CD4-positive, CD25-positive, alpha-beta regulatory T cell (primary cell): ENCODE data around the gene MYO18A. TPM values are rescaled to one million over a fixed set of nuclear protein-coding genes. Genes with fewer than 3 reads are reported as not detected.

Source experiments
- ATAC-seq, 2 donors: fragments of 150-1000 bp; cut with Tn5 transposase; one replicate each; pipeline ENCODE4 v1.10.0; 2021; ENCODE audit warnings: low read depth in 2 of 2, moderate number of reproducible peaks in 2 of 2, moderate library complexity in 1 of 2
- DNase-seq, 3 donors: peaks; one replicate each; pipeline versions ENCODE4 v3.0.0 to v3.0.0-alpha.2; 2012 to 2022; ENCODE audit warnings: mixed read lengths in 1 of 3
- H3K27ac ChIP-seq: one replicate; pipeline ENCODE4 v1.7.0; 2013; ENCODE audit warnings: mild to moderate bottlenecking, low read length; ENCODE audit not compliant: insufficient read depth, poor library complexity, severe bottlenecking
- H3K27me3 ChIP-seq: one replicate; pipeline ENCODE4 v1.7.0; 2013; ENCODE audit warnings: low read length; ENCODE audit not compliant: control insufficient read depth, insufficient read depth
- H3K36me3 ChIP-seq: one replicate; pipeline ENCODE4 v1.7.0; 2013; ENCODE audit warnings: mild to moderate bottlenecking, low read length, moderate library complexity; ENCODE audit not compliant: control insufficient read depth, insufficient read depth
- H3K4me1 ChIP-seq: 2 replicates; pipeline ENCODE4 v1.7.0; 2013; ENCODE audit warnings: mild to moderate bottlenecking, low read length; ENCODE audit not compliant: insufficient read depth, control insufficient read depth, poor library complexity, severe bottlenecking
- H3K4me3 ChIP-seq: one replicate; pipeline ENCODE4 v1.7.0; 2013; ENCODE audit warnings: low read depth, mild to moderate bottlenecking, low read length, moderate library complexity
- H3K9me3 ChIP-seq, 2 experiments: 1 replicate in 1 of 2; 2 replicates in 1 of 2; pipeline ENCODE4 v1.7.0; 2013; ENCODE audit warnings: low read length in 2 of 2, mild to moderate bottlenecking in 1 of 2, moderate library complexity in 1 of 2; ENCODE audit not compliant: control insufficient read depth in 2 of 2
- H3K27ac Mint-ChIP-seq, 3 donors: one replicate each; pipeline ENCODE4 v1.8.0; 2020 to 2022; ENCODE audit warnings: mild to moderate bottlenecking in 3 of 3, mixed read lengths in 3 of 3, moderate library complexity in 2 of 3
- H3K27me3 Mint-ChIP-seq: one replicate; pipeline ENCODE4 v1.8.0; 2022; ENCODE audit warnings: mild to moderate bottlenecking, mixed read lengths
- H3K36me3 Mint-ChIP-seq: one replicate; pipeline ENCODE4 v1.8.0; 2020; ENCODE audit warnings: mixed read lengths
- H3K4me1 Mint-ChIP-seq, 4 donors: one replicate each; pipeline ENCODE4 v1.8.0; 2020 to 2022; ENCODE audit warnings: mixed read lengths in 4 of 4, mild to moderate bottlenecking in 1 of 4
- H3K4me3 Mint-ChIP-seq, 4 donors: one replicate each; pipeline ENCODE4 v1.8.0; 2020 to 2022; ENCODE audit warnings: mild to moderate bottlenecking in 4 of 4, mixed read lengths in 4 of 4, moderate library complexity in 3 of 4
- H3K9me3 Mint-ChIP-seq, 7 donors: one replicate each; pipeline ENCODE4 v1.8.0; 2020 to 2022; ENCODE audit warnings: mixed read lengths in 7 of 7, mild to moderate bottlenecking in 3 of 7, moderate library complexity in 2 of 7
- polyA plus RNA-seq, 4 donors: library from polyadenylated mRNA; unstranded; fragments of 300-500 nt; fragmentation: Illumina TruSeq; gene quantifications; one replicate each; pipeline ENCODE4 v1.2.3, GENCODE V29; 2021
- total RNA-seq: library from RNA; stranded (reverse); gene quantifications from one replicate; pipeline ENCODE4 v1.2.3, GENCODE V29; 2022

The MYO18A gene
- total and polyA plus RNA-seq, 5 donors from 2014 or later, result 16.8 to 193 (median 21.0) TPM

DNA sequence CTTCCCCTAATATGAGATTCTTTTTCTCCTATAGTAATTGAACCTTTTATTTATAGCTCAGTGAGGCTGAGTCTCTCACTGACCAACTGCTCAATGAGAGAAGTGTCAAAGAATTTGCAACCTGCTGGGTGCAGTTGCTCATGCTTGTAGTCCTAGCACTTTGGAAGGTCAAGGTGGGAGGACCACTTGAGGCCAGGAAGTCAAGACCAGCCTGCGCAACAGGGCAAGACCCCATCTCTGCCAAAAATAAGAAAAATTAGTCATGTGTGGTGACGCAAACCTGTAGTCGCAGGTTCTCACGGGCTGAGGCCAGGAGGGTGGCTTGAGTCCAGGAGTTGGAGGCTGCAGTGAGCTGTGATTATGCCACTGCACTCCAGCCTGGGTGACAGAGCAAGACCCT is 35.5 kb upstream of the MYO18A start:
- ATAC-seq, result no peak
- no peak for DNase-seq
- no peak overlapping the region for H3K27ac ChIP-seq
- no peaks in the 10 kb centered on the region for H3K27me3 Mint-ChIP-seq
- peak overlapping the region in 1 of 3 donors; percentile 8 for H3K27ac Mint-ChIP-seq
- peaks cover 0 to 4% (median 0%) of the 10 kb centered on the region in 7 donors for H3K9me3 Mint-ChIP-seq
- no peaks in the 10 kb centered on the region for H3K9me3 ChIP-seq
- H3K36me3 ChIP-seq, result no peaks in the 10 kb centered on the region
- peaks cover 0 to 8% (median 2%) of the 10 kb centered on the region in 4 donors for H3K4me1 Mint-ChIP-seq
- no peaks in the 10 kb centered on the region for H3K4me1 ChIP-seq
- H3K36me3 Mint-ChIP-seq, result no peaks in the 10 kb centered on the region
- H3K4me3 Mint-ChIP-seq, result no peak overlapping the region
- no peaks in the 10 kb centered on the region for H3K27me3 ChIP-seq
- no peak overlapping the region for H3K4me3 ChIP-seq

DNA sequence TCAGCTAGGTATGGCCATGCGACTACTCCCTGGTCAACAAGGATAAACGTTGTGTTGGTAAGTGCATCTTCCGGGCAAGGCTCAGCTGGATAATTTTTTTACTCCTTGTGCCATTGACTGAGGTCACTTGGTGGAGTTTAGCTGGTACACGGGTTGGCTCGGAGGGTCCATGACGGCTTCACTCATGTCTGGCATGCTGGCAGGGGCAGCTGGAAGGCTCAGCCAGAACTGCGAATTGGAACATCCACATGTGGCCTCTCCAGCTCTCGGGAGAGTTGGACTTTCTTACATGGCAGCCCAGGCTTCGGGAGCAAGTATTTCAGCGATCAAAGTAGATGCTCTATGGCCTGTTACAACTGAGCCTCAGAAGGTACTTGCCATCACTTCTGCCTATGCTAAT is 35.0 kb upstream of the MYO18A start:
- Mint-ChIP-seq H3K4me3 (no peak overlapping the region), H3K27ac (no peak overlapping the region), H3K36me3 (no peaks in the 10 kb centered on the region)

GRCh38 chr17:29214215-29215146 is 34.3 kb upstream of the MYO18A start:
- no peaks in the 10 kb centered on the region for H3K27me3 Mint-ChIP-seq
- Histone ChIP-seq H3K27ac (no peak overlapping the region), H3K27me3 (no peaks in the 10 kb centered on the region), H3K4me3 (no peak overlapping the region), H3K36me3 (no peaks in the 10 kb centered on the region), H3K9me3 (no peaks in the 10 kb centered on the region), H3K4me1 (no peaks in the 10 kb centered on the region)
- H3K9me3 Mint-ChIP-seq, result peaks cover 0 to 4% (median 0%) of the 10 kb centered on the region in 7 donors
- H3K4me1 Mint-ChIP-seq, result peaks cover 0 to 5% (median under 1%) of the 10 kb centered on the region in 4 donors
- no peak overlapping the region for H3K27ac Mint-ChIP-seq
- no peaks in the 10 kb centered on the region for H3K36me3 Mint-ChIP-seq
- DNase-seq (no peak), ATAC-seq (no peak)
- no peak overlapping the region for H3K4me3 Mint-ChIP-seq

More for the DNA sequence above, 35.0 kb upstream of the MYO18A start:
- H3K27me3 ChIP-seq, result no peaks in the 10 kb centered on the region
- no peak for DNase-seq
- Mint-ChIP-seq H3K9me3 (peaks cover 0 to 4% (median 0%) of the 10 kb centered on the region in 7 donors), H3K27me3 (no peaks in the 10 kb centered on the region), H3K4me1 (peaks cover 0 to 8% (median 2%) of the 10 kb centered on the region in 4 donors)
- H3K9me3 ChIP-seq, result no peaks in the 10 kb centered on the region
- no peak overlapping the region for H3K27ac ChIP-seq
- no peak overlapping the region for H3K4me3 ChIP-seq
- H3K36me3 ChIP-seq, result no peaks in the 10 kb centered on the region
- no peaks in the 10 kb centered on the region for H3K4me1 ChIP-seq
- ATAC-seq, result no peak

GRCh38 chr17:29212681-29213121 is 32.5 kb upstream of the MYO18A start:
- peaks cover 0 to 4% (median 0%) of the 10 kb centered on the region in 7 donors for H3K9me3 Mint-ChIP-seq
- no peak for DNase-seq
- no peak for ATAC-seq
- H3K4me3 Mint-ChIP-seq, result no peak overlapping the region
- Histone ChIP-seq H3K4me3 (no peak overlapping the region), H3K36me3 (no peaks in the 10 kb centered on the region), H3K27ac (no peak overlapping the region), H3K9me3 (no peaks in the 10 kb centered on the region), H3K27me3 (no peaks in the 10 kb centered on the region), H3K4me1 (no peaks in the 10 kb centered on the region)
- no peaks in the 10 kb centered on the region for H3K27me3 Mint-ChIP-seq
- H3K4me1 Mint-ChIP-seq, result no peaks in the 10 kb centered on the region
- H3K27ac Mint-ChIP-seq, result no peak overlapping the region
- no peaks in the 10 kb centered on the region for H3K36me3 Mint-ChIP-seq

DNA sequence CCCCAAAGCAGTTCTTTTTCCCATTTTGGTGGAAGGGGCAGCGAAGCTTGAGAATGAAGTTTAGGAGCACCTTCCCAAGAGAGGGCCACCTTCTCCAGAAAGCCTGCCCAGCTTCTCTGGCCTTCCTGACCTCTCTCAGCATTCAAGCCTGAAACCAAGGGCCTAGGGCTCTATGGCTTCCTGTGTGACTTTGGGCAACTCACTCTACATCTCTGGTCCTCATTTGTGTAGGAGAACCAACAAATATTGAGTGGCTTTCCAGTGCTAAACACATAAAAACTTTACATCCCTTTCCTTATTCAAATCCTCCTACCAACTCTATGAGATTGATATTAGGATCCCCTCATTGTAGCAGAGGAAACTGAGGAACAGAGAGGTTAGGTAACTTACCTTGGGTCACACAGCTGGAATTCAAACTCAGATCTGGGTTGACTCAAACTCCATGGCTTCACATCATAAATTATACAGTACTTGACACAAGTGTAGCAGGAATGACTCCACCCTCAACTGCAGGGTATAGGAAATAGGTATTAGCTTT is 32.0 kb upstream of the MYO18A start:
- no peaks in the 10 kb centered on the region for H3K36me3 Mint-ChIP-seq
- no peak overlapping the region for H3K4me3 ChIP-seq
- H3K9me3 Mint-ChIP-seq, result peaks cover 0 to 3% (median 0%) of the 10 kb centered on the region in 7 donors
- no peaks in the 10 kb centered on the region for H3K9me3 ChIP-seq
- H3K27me3 Mint-ChIP-seq, result no peaks in the 10 kb centered on the region
- H3K4me1 Mint-ChIP-seq, result no peaks in the 10 kb centered on the region
- no peaks in the 10 kb centered on the region for H3K27me3 ChIP-seq
- H3K4me3 Mint-ChIP-seq, result no peak overlapping the region
- ATAC-seq (no peak), DNase-seq (no peak)
- H3K4me1 ChIP-seq, result no peaks in the 10 kb centered on the region
- H3K27ac ChIP-seq, result no peak overlapping the region
- no peak overlapping the region for H3K27ac Mint-ChIP-seq
- no peaks in the 10 kb centered on the region for H3K36me3 ChIP-seq

GRCh38 chr17:29210879-29211278 is 30.7 kb upstream of the MYO18A start:
- no peak for DNase-seq
- Mint-ChIP-seq H3K27me3 (no peaks in the 10 kb centered on the region), H3K27ac (no peak overlapping the region), H3K4me1 (no peaks in the 10 kb centered on the region), H3K4me3 (no peak overlapping the region), H3K36me3 (no peaks in the 10 kb centered on the region), H3K9me3 (peaks cover 0 to 3% (median 0%) of the 10 kb centered on the region in 7 donors)
- Histone ChIP-seq H3K36me3 (no peaks in the 10 kb centered on the region), H3K4me3 (no peak overlapping the region), H3K4me1 (no peaks in the 10 kb centered on the region), H3K9me3 (no peaks in the 10 kb centered on the region), H3K27ac (no peak overlapping the region), H3K27me3 (no peaks in the 10 kb centered on the region)
- ATAC-seq, result no peak

DNA sequence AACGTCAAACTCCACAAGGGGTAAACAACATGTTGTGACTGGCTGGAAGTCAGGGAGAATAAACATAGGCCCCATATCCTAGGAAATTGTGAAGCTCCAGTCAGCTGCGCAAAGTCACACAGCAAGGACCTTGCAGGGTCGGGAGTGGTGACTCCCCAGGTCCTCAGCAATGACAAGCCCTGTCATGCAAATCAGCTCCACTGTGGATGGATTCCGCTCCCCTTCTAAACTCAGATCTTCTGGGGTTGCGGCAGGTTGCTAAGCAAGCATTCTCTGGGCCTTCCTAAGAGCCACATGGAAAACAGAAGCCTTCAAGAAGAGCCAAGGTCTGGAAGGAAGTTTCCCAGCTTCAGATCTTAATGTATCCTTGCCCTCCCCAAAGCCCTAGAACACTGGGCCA is 28.9 kb upstream of the MYO18A start:
- Mint-ChIP-seq H3K4me1 (no peaks in the 10 kb centered on the region), H3K27me3 (peaks cover 4% of the 10 kb centered on the region), H3K36me3 (no peaks in the 10 kb centered on the region), H3K4me3 (no peak overlapping the region), H3K27ac (no peak overlapping the region), H3K9me3 (no peaks in the 10 kb centered on the region)
- H3K9me3 ChIP-seq, result no peaks in the 10 kb centered on the region
- H3K4me1 ChIP-seq, result no peaks in the 10 kb centered on the region
- H3K4me3 ChIP-seq, result no peak overlapping the region
- no peaks in the 10 kb centered on the region for H3K27me3 ChIP-seq
- ATAC-seq (no peak), DNase-seq (no peak)
- no peak overlapping the region for H3K27ac ChIP-seq
- no peaks in the 10 kb centered on the region for H3K36me3 ChIP-seq
